Measurements from ENCODE around the gene PIEZO2. TPM values are rescaled to one million over a fixed set of nuclear protein-coding genes. Genes with fewer than 3 reads are reported as not detected.

PIEZO2 gene
- total and polyA plus RNA-seq, 4 donors, result 2.6 to 233 (median 18.8) TPM

- H3K4me3 ChIP-seq, result no peak overlapping the region
- no peaks in the 10 kb centered on the region for H3K27me3 ChIP-seq (ENCODE audit: control insufficient read depth in 3 of 3, insufficient read depth in 3 of 3, low read length in 2 of 3)
- H3K36me3 ChIP-seq (ENCODE audit: control insufficient read depth in 4 of 4, insufficient read depth in 4 of 4, low read length in 4 of 4), result peaks cover 0 to 81% (median 32%) of the 10 kb centered on the region in 4 donors
- H3K4me1 ChIP-seq (ENCODE audit: control insufficient read depth in 5 of 5, insufficient read depth in 5 of 5, low read length in 5 of 5), result peaks cover 0 to 5% (median 0%) of the 10 kb centered on the region in 5 donors
- no peak overlapping the region for H3K9ac ChIP-seq (ENCODE audit: insufficient read depth in 1 of 2, low read length in 2 of 2)
- WGBS, 2 donors, result 60 to 79% methylated on average over 8 of the region's 8 CpGs
- TF ChIP-seq CTCF (IDR thresholded peaks at IDR 0.05; ENCODE audit: control extremely low read depth, extremely low read depth), result no peak
- H3K27ac ChIP-seq (ENCODE audit: low read depth in 1 of 2, low read length in 1 of 2), result no peak overlapping the region
- ATAC-seq (ENCODE audit: insufficient read depth, low FRiP score) (no peak), DNase-seq (peak in 1 of 3 donors; percentile 22)
- peaks cover 0 to 1% (median 0%) of the 10 kb centered on the region in 4 donors for H3K9me3 ChIP-seq (ENCODE audit: control insufficient read depth in 4 of 4, insufficient read depth in 3 of 4, low read length in 3 of 4)
These were observed 397.7 kb downstream of the PIEZO2 start for GRCh38 chr18:10751653-10752052.

GRCh38 chr18:10750191-10751035 is 399.0 kb downstream of the PIEZO2 start:
- Histone ChIP-seq H3K27ac (ENCODE audit: low read depth in 1 of 2, low read length in 1 of 2) (no peak overlapping the region), H3K4me1 (ENCODE audit: control insufficient read depth in 5 of 5, insufficient read depth in 5 of 5, low read length in 5 of 5) (peaks cover 0 to 5% (median 0%) of the 10 kb centered on the region in 5 donors), H3K27me3 (ENCODE audit: control insufficient read depth in 3 of 3, insufficient read depth in 3 of 3, low read length in 2 of 3) (no peaks in the 10 kb centered on the region), H3K36me3 (ENCODE audit: control insufficient read depth in 4 of 4, insufficient read depth in 4 of 4, low read length in 4 of 4) (peaks cover 0 to 80% (median 32%) of the 10 kb centered on the region in 4 donors), H3K9me3 (ENCODE audit: control insufficient read depth in 4 of 4, insufficient read depth in 3 of 4, low read length in 3 of 4) (peaks cover 0 to 1% (median 0%) of the 10 kb centered on the region in 4 donors), H3K9ac (ENCODE audit: insufficient read depth in 1 of 2, low read length in 2 of 2) (no peak overlapping the region), H3K4me3 (no peak overlapping the region)
- ATAC-seq (ENCODE audit: insufficient read depth, low FRiP score) (no peak), DNase-seq (no peak)
- TF ChIP-seq CTCF (IDR thresholded peaks at IDR 0.05; ENCODE audit: control extremely low read depth, extremely low read depth), result no peak
- 56 to 66% methylated on average over 5 of the region's 5 CpGs for WGBS, 2 donors

- DNase-seq (no peak), ATAC-seq (ENCODE audit: insufficient read depth, low FRiP score) (no peak)
- peaks cover 0 to 5% (median 0%) of the 10 kb centered on the region in 5 donors for H3K4me1 ChIP-seq (ENCODE audit: control insufficient read depth in 5 of 5, insufficient read depth in 5 of 5, low read length in 5 of 5)
- peaks cover 0 to 1% (median 0%) of the 10 kb centered on the region in 4 donors for H3K9me3 ChIP-seq (ENCODE audit: control insufficient read depth in 4 of 4, insufficient read depth in 3 of 4, low read length in 3 of 4)
- no peak overlapping the region for H3K9ac ChIP-seq (ENCODE audit: insufficient read depth in 1 of 2, low read length in 2 of 2)
- H3K27me3 ChIP-seq (ENCODE audit: control insufficient read depth in 3 of 3, insufficient read depth in 3 of 3, low read length in 2 of 3), result no peaks in the 10 kb centered on the region
- H3K4me3 ChIP-seq, result no peak overlapping the region
- no peak overlapping the region for H3K27ac ChIP-seq (ENCODE audit: low read depth in 1 of 2, low read length in 1 of 2)
- TF ChIP-seq CTCF (IDR thresholded peaks at IDR 0.05; ENCODE audit: control extremely low read depth, extremely low read depth), result no peak
- WGBS, 2 donors, result 78 to 86% methylated on average over 1 of the region's 1 CpG
- H3K36me3 ChIP-seq (ENCODE audit: control insufficient read depth in 4 of 4, insufficient read depth in 4 of 4, low read length in 4 of 4), result peaks cover 0 to 85% (median 31%) of the 10 kb centered on the region in 4 donors
These were observed 400.7 kb downstream of the PIEZO2 start for GRCh38 chr18:10748641-10749040.
